Central memory CD8-positive, alpha-beta T cell (primary cell): ENCODE measurements around the gene SNHG17.
"Not testable (repeated sequence)": the region's sequence is repeated elsewhere in the genome, so short reads cannot be mapped to it uniquely, and the experiment has no call there.

Experiments used
- ATAC-seq: fragments of 150-1000 bp; cut with Tn5 transposase; replicated peaks from 2 replicates; pipeline ENCODE4 v1.10.0; 2022; ENCODE audit warnings: mild to moderate bottlenecking, moderate FRiP score, moderate number of reproducible peaks; ENCODE audit not compliant: poor library complexity, severe bottlenecking; ENCODE audit errors: extremely low read depth
- DNase-seq, 2 donors: peaks; one replicate each; pipeline ENCODE4 v3.0.0; 2021; ENCODE audit warnings: low spot score in 2 of 2
- H3K27ac Mint-ChIP-seq: one replicate; pipeline ENCODE4 v1.8.0; 2022; ENCODE audit warnings: low read depth, mild to moderate bottlenecking, moderate library complexity, mixed read lengths
- H3K27me3 Mint-ChIP-seq: one replicate; pipeline ENCODE4 v1.8.0; 2022; ENCODE audit warnings: mixed read lengths
- H3K36me3 Mint-ChIP-seq: one replicate; pipeline ENCODE4 v1.8.0; 2022; ENCODE audit warnings: mild to moderate bottlenecking, moderate library complexity, mixed read lengths; ENCODE audit not compliant: insufficient read depth
- H3K4me1 Mint-ChIP-seq: one replicate; pipeline ENCODE4 v1.8.0; 2022; ENCODE audit warnings: mixed read lengths
- H3K4me3 Mint-ChIP-seq: one replicate; pipeline ENCODE4 v1.8.0; 2022; ENCODE audit warnings: mild to moderate bottlenecking, moderate library complexity, mixed read lengths
- H3K9me3 Mint-ChIP-seq: one replicate; pipeline ENCODE4 v1.8.0; 2022; ENCODE audit warnings: mixed read lengths

Gene SNHG17

GRCh38 chr20:38434770-38435554 lies at the start of gene SNHG17:
SNHG17 (minus strand) TSS chr20:38435328.
- peak within 1 kb of the TSS; percentile 90 for H3K27ac Mint-ChIP-seq
- ATAC-seq, result peak; percentile 76
- H3K9me3 Mint-ChIP-seq, result no peaks in the 10 kb centered on the region
- peak within 1 kb of the TSS; percentile 87 for H3K4me3 Mint-ChIP-seq
- H3K27me3 Mint-ChIP-seq, result peaks cover 10% of the 10 kb centered on the region
- peak; percentile 78 to 80 for DNase-seq
- peaks cover 28% of the 10 kb centered on the region for H3K36me3 Mint-ChIP-seq
- H3K4me1 Mint-ChIP-seq, result peaks cover 37% of the 10 kb centered on the region

- ATAC-seq (no peak), DNase-seq (no peak)
- Mint-ChIP-seq H3K9me3 (no peaks in the 10 kb centered on the region), H3K36me3 (peaks cover 10% of the 10 kb centered on the region), H3K4me1 (peaks cover 51% of the 10 kb centered on the region), H3K4me3 (no peak overlapping the region), H3K27ac (peak overlapping the region; percentile 61), H3K27me3 (no peaks in the 10 kb centered on the region)
Observed at GRCh38 chr20:38479596-38479995, 44.5 kb upstream of the SNHG17 start.

DNA sequence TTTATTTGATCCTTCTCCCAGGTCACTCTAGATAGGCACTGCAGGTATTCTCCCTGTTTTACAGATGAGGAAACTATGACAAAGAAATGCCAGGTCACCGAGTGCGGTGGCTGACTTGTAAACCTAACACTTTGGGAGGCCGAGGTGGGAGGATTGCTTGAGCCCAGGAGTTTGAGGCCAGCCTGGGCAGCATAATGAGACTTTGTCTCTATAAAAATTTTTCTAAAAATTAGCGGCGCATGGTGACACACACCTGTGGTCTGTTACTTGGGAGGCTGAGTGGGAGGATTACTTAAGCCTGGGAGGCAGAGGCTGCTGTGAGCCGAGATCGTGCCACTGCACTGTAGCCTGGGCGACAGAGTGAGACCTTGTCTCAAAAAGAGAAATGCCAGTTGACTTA lies 42.6 kb upstream of the SNHG17 start:
- H3K9me3 Mint-ChIP-seq, result no peaks in the 10 kb centered on the region
- H3K36me3 Mint-ChIP-seq, result peaks cover 13% of the 10 kb centered on the region
- DNase-seq, result no peak
- H3K27ac Mint-ChIP-seq, result no peak overlapping the region
- no peak overlapping the region for H3K4me3 Mint-ChIP-seq
- no peaks in the 10 kb centered on the region for H3K27me3 Mint-ChIP-seq
- H3K4me1 Mint-ChIP-seq, result peaks cover 55% of the 10 kb centered on the region
- ATAC-seq, result no peak

DNA sequence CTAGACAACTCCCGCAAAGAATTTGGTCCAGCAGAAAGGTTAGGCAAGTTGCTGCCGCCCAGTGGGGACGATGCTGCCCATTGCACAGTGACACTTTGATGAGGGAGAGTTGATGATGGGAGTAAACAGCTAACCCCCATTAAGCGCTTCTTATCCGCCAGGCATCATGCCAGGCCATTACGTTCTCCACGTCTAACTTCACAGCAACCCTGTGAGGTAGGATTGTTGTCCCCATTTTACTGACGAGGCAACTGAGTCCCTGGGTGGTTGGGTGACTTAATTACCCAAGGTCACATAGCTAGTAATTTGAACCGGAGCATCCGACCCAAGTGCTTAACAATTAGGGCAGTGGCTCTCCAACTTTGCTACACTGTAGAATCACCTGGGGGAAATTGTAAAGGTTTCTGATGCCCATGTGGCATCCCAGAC lies 38.3 kb upstream of the SNHG17 start:
- Mint-ChIP-seq H3K27me3 (no peaks in the 10 kb centered on the region), H3K9me3 (no peaks in the 10 kb centered on the region), H3K4me1 (peaks cover 39% of the 10 kb centered on the region), H3K27ac (peak overlapping the region; percentile 94), H3K4me3 (peak overlapping the region; percentile 91), H3K36me3 (peaks cover 17% of the 10 kb centered on the region)
- ATAC-seq, result no peak
- no peak for DNase-seq

GRCh38 chr20:38472513-38473366 lies 37.6 kb upstream of the SNHG17 start, which contains the start of gene RALGAPB:
RALGAPB (plus strand) TSS chr20:38472843; CDS start chr20:38488433, 15,590 bp downstream.
- DNase-seq (peak; percentile 96 to 97), ATAC-seq (peak; percentile 91)
- H3K27ac Mint-ChIP-seq, result peak within 1 kb of the TSS; percentile 94
- peaks cover 17% of the 10 kb centered on the region for H3K36me3 Mint-ChIP-seq
- H3K27me3 Mint-ChIP-seq, result no peaks in the 10 kb centered on the region
- peaks cover 39% of the 10 kb centered on the region for H3K4me1 Mint-ChIP-seq
- no peaks in the 10 kb centered on the region for H3K9me3 Mint-ChIP-seq
- H3K4me3 Mint-ChIP-seq, result peak within 1 kb of the TSS; percentile 91

- DNase-seq (no peak), ATAC-seq (peak; percentile 19)
- Mint-ChIP-seq H3K27ac (peak overlapping the region; percentile 94), H3K9me3 (no peaks in the 10 kb centered on the region), H3K4me3 (peak overlapping the region; percentile 91), H3K36me3 (peaks cover 17% of the 10 kb centered on the region), H3K27me3 (no peaks in the 10 kb centered on the region), H3K4me1 (peaks cover 39% of the 10 kb centered on the region)
Observed at GRCh38 chr20:38471987-38472512, 36.9 kb upstream of the SNHG17 start.

- DNase-seq (no peak), ATAC-seq (no peak)
- H3K4me3 Mint-ChIP-seq, result peak overlapping the region; percentile 91
- H3K9me3 Mint-ChIP-seq, result no peaks in the 10 kb centered on the region
- no peaks in the 10 kb centered on the region for H3K27me3 Mint-ChIP-seq
- H3K36me3 Mint-ChIP-seq, result peaks cover 17% of the 10 kb centered on the region
- H3K4me1 Mint-ChIP-seq, result peaks cover 32% of the 10 kb centered on the region
- H3K27ac Mint-ChIP-seq, result no peak overlapping the region
Observed at GRCh38 chr20:38471245-38471644, 36.1 kb upstream of the SNHG17 start.

GRCh38 chr20:38466983-38467382 lies 31.9 kb upstream of the SNHG17 start:
- no peaks in the 10 kb centered on the region for H3K27me3 Mint-ChIP-seq
- peaks cover 3% of the 10 kb centered on the region for H3K36me3 Mint-ChIP-seq
- H3K9me3 Mint-ChIP-seq, result no peaks in the 10 kb centered on the region
- ATAC-seq, result no peak
- H3K4me1 Mint-ChIP-seq, result peaks cover 3% of the 10 kb centered on the region
- no peak overlapping the region for H3K4me3 Mint-ChIP-seq
- no peak for DNase-seq
- H3K27ac Mint-ChIP-seq, result no peak overlapping the region

- Mint-ChIP-seq H3K4me1 (no peaks in the 10 kb centered on the region), H3K27ac (no peak overlapping the region), H3K9me3 (no peaks in the 10 kb centered on the region), H3K4me3 (no peak overlapping the region), H3K27me3 (no peaks in the 10 kb centered on the region), H3K36me3 (no peaks in the 10 kb centered on the region)
- ATAC-seq (no peak), DNase-seq (no peak)
Observed at GRCh38 chr20:38466171-38466570, 31.0 kb upstream of the SNHG17 start.

DNA sequence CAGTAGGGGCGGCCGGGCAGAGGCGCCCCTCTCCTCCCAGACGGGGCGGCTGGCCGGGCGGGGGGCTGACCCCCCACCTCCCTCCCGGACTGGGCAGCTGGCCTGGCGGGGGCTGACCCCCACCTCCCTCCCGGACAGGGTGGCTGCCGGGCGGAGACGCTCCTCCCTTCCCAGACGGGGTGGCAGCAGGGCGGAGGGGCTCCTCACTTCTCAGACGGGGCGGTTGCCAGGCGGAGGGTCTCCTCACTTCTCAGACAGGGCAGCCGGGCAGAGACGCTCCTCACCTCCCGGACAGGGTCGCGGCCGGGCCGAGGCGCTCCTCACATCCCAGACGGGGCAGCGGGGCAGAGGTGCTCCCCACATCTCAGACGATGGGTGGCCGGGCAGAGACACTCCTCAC lies 26.4 kb upstream of the SNHG17 start:
- not testable (repeated sequence) for DNase-seq, H3K4me1 Mint-ChIP-seq, H3K27ac Mint-ChIP-seq, H3K27me3 Mint-ChIP-seq, H3K9me3 Mint-ChIP-seq, H3K36me3 Mint-ChIP-seq, ATAC-seq, H3K4me3 Mint-ChIP-seq

- H3K27ac Mint-ChIP-seq, ATAC-seq, H3K27me3 Mint-ChIP-seq, H3K4me3 Mint-ChIP-seq, DNase-seq, H3K36me3 Mint-ChIP-seq, H3K9me3 Mint-ChIP-seq, H3K4me1 Mint-ChIP-seq: not testable (repeated sequence)
Observed at GRCh38 chr20:38461167-38461566, 26.0 kb upstream of the SNHG17 start.

DNA sequence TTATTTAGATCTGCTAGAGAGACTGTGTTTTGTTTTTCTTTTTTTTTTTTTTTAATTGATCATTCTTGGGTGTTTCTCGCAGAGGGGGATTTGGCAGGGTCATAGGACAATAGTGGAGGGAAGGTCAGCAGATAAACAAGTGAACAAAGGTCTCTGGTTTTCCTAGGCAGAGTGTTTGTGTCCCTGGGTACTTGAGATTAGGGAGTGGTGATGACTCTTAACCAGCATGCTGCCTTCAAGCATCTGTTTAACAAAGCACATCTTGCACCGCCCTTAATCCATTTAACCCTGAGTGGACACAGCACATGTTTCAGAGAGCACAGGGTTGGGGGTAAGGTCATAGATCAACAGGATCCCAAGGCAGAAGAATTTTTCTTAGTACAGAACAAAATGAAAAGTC lies 25.5 kb upstream of the SNHG17 start:
- H3K4me3 Mint-ChIP-seq, DNase-seq, H3K36me3 Mint-ChIP-seq, H3K27me3 Mint-ChIP-seq, H3K9me3 Mint-ChIP-seq, H3K4me1 Mint-ChIP-seq, H3K27ac Mint-ChIP-seq, ATAC-seq: not testable (repeated sequence)
